Neuronal stem cell (in vitro differentiated cells): Measurements from ENCODE around the gene PRSS8.

ENCODE experiments used
- DNase-seq: peaks from one replicate; pipeline ENCODE4 v3.0.0-alpha.2; 2013; ENCODE audit warnings: low spot score
- H2AFZ ChIP-seq: one replicate; pipeline ENCODE4 v1.6.1; 2013; ENCODE audit warnings: mild to moderate bottlenecking, low read length, inconsistent platforms
- H2AK5ac ChIP-seq: 2 replicates; pipeline ENCODE4 v1.6.1; 2013; ENCODE audit warnings: low read depth, mild to moderate bottlenecking, inconsistent platforms, low read length, moderate library complexity, mixed read lengths
- H2BK120ac ChIP-seq: 2 replicates; pipeline ENCODE4 v1.6.1; 2013; ENCODE audit warnings: low read depth, mild to moderate bottlenecking, inconsistent platforms, low read length, moderate library complexity, mixed read lengths
- H2BK12ac ChIP-seq: one replicate; pipeline ENCODE4 v1.6.1; 2013; ENCODE audit warnings: low read length, inconsistent platforms
- H2BK15ac ChIP-seq: 2 replicates; pipeline ENCODE4 v1.6.1; 2013; ENCODE audit warnings: mild to moderate bottlenecking, low read length, inconsistent platforms, mixed read lengths
- H2BK5ac ChIP-seq: one replicate; pipeline ENCODE4 v1.6.1; 2013; ENCODE audit warnings: inconsistent platforms, mild to moderate bottlenecking, low read length, moderate library complexity
- H3K14ac ChIP-seq: one replicate; pipeline ENCODE4 v1.6.1; 2013; ENCODE audit warnings: low read length, inconsistent platforms
- H3K18ac ChIP-seq: 2 replicates; pipeline ENCODE4 v1.6.1; 2013; ENCODE audit warnings: low read length, inconsistent platforms
- H3K23ac ChIP-seq: 2 replicates; pipeline ENCODE4 v1.6.1; 2013; ENCODE audit warnings: low read depth, mild to moderate bottlenecking, mixed read lengths, low read length, inconsistent platforms; ENCODE audit not compliant: poor library complexity
- H3K27ac ChIP-seq: replicated peaks from 3 replicates; pipeline ENCODE4 v1.5.1; 2013; ENCODE audit warnings: low read length, inconsistent platforms
- H3K27me3 ChIP-seq, 3 experiments: 2 replicates each; pipeline ENCODE4 v1.6.1; 2013; ENCODE audit warnings: low read length in 3 of 3, mild to moderate bottlenecking in 2 of 3, inconsistent platforms in 1 of 3, low read depth in 1 of 3, mixed read lengths in 1 of 3, moderate library complexity in 1 of 3; ENCODE audit not compliant: control insufficient read depth in 3 of 3, insufficient read depth in 3 of 3
- H3K36me3 ChIP-seq, 2 donors: replicated peaks in 1 of 2; 2 replicates each; pipeline ENCODE4 v1.6.1; 2013; ENCODE audit warnings: low read length in 2 of 2; ENCODE audit not compliant: control insufficient read depth in 2 of 2, insufficient read depth in 2 of 2
- H3K4ac ChIP-seq: 2 replicates; pipeline ENCODE4 v1.6.1; 2013; ENCODE audit warnings: inconsistent platforms, mild to moderate bottlenecking, low read length, moderate library complexity
- H3K4me1 ChIP-seq, 2 donors: 1 replicate in 1 of 2; 2 replicates in 1 of 2; pipeline ENCODE4 v1.6.1; 2013; ENCODE audit warnings: low read length in 2 of 2, low read depth in 1 of 2; ENCODE audit not compliant: control insufficient read depth in 2 of 2, insufficient read depth in 1 of 2
- H3K4me2 ChIP-seq: one replicate; pipeline ENCODE4 v1.6.1; 2013; ENCODE audit warnings: mild to moderate bottlenecking, low read length, inconsistent platforms; ENCODE audit not compliant: insufficient read depth, poor library complexity, severe bottlenecking
- H3K4me3 ChIP-seq, 2 donors: 2 replicates each; pipeline ENCODE4 v1.5.1; 2013; ENCODE audit warnings: low read length in 2 of 2, mild to moderate bottlenecking in 2 of 2, inconsistent platforms in 1 of 2, moderate library complexity in 1 of 2
- H3K79me1 ChIP-seq: one replicate; pipeline ENCODE4 v1.6.1; 2013; ENCODE audit warnings: low read depth, mild to moderate bottlenecking, inconsistent platforms, low read length, moderate library complexity
- H3K9ac ChIP-seq: one replicate; pipeline ENCODE4 v1.6.1; 2013; ENCODE audit warnings: mild to moderate bottlenecking, low read depth, low read length, inconsistent platforms; ENCODE audit not compliant: poor library complexity
- H3K9me3 ChIP-seq, 2 donors: replicated peaks in 1 of 2; 2 replicates each; pipeline versions ENCODE3 to v1.6.1; 2013; ENCODE audit warnings: low read length in 2 of 2, mild to moderate bottlenecking in 2 of 2, inconsistent platforms in 1 of 2, low read depth in 1 of 2, mixed read lengths in 1 of 2, moderate library complexity in 1 of 2; ENCODE audit not compliant: control insufficient read depth in 2 of 2, insufficient read depth in 1 of 2
- H4K8ac ChIP-seq: one replicate; pipeline ENCODE4 v1.6.1; 2013; ENCODE audit warnings: low read depth, mild to moderate bottlenecking, inconsistent platforms, low read length, moderate library complexity
- H4K91ac ChIP-seq: one replicate; pipeline ENCODE4 v1.6.1; 2013; ENCODE audit warnings: low read length, low read depth, mild to moderate bottlenecking, inconsistent platforms; ENCODE audit not compliant: poor library complexity
- WGBS, 2 donors: extraction: QIAGEN DNeasy Blood & Tissue Kit; methylation state at CpG; one replicate each; pipeline ENCODE4 v1.1.7; 2013; ENCODE audit warnings: missing lambda C conversion rate in 2 of 2, mixed read lengths in 1 of 2; ENCODE audit not compliant: insufficient read length in 2 of 2, insufficient replicate concordance in 1 of 2; ENCODE audit errors: extremely low coverage in 2 of 2; 5-methylcytosine and 5-hydroxymethylcytosine counted together

Gene PRSS8

DNA sequence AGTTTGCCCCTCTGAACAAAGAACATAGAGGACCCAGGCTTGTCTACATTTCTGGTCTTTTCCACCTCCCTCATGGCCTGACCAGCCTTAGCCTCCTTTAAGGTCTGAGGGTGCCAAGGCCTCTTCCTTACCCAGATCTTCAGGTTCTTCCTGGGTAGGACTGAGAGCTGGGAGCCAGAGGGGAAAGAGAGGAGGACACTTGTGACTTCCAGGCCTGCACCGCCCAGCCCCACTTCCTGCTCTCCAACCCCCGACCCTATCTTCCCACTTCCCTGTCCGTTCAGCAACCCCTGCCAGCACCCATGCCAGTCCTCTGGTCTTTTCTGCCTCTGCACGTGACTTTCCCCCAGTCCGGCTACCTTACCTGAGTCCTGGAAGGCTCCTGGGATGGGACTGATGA is 13.8 kb upstream of the PRSS8 start:
- H4K8ac ChIP-seq: no peak overlapping the region
- no peak overlapping the region for H3K4me2 ChIP-seq
- no peaks in the 10 kb centered on the region for H3K36me3 ChIP-seq
- H2AK5ac ChIP-seq: peak overlapping the region; percentile 4
- no peak overlapping the region for H3K18ac ChIP-seq
- H3K79me1 ChIP-seq: peaks cover 2% of the 10 kb centered on the region
- H4K91ac ChIP-seq: no peak overlapping the region
- H2BK15ac ChIP-seq: no peak overlapping the region
- DNase-seq: no peak
- H3K27ac ChIP-seq: no peak overlapping the region
- H3K14ac ChIP-seq: no peak overlapping the region
- no peaks in the 10 kb centered on the region for H3K9me3 ChIP-seq
- H2BK12ac ChIP-seq: no peak overlapping the region
- no peak overlapping the region for H3K4ac ChIP-seq
- H3K4me1 ChIP-seq: peaks cover 0 to 3% of the 10 kb centered on the region in 2 donors
- H2AFZ ChIP-seq: peak overlapping the region; percentile 22
- H3K23ac ChIP-seq: no peak overlapping the region
- no peak overlapping the region for H2BK120ac ChIP-seq
- H3K27me3 ChIP-seq: peaks cover 0 to 48% (median 28%) of the 10 kb centered on the region in 3 experiments
- no peak overlapping the region for H3K9ac ChIP-seq
- H2BK5ac ChIP-seq: no peak overlapping the region
- no CpG with 5 or more reads among the region's 5 CpGs for WGBS, 2 donors
- no peak overlapping the region for H3K4me3 ChIP-seq

GRCh38 chr16:31148896-31149295 is 13.4 kb upstream of the PRSS8 start:
- Histone ChIP-seq H3K27me3 (peaks cover 0 to 48% (median 28%) of the 10 kb centered on the region in 3 experiments), H2AK5ac (no peak overlapping the region), H2BK120ac (peak overlapping the region; percentile 41), H3K4me2 (no peak overlapping the region), H3K79me1 (peaks cover 2% of the 10 kb centered on the region), H2AFZ (peak overlapping the region; percentile 22), H3K36me3 (no peaks in the 10 kb centered on the region), H2BK15ac (peak overlapping the region; percentile 81), H4K91ac (no peak overlapping the region), H3K27ac (no peak overlapping the region), H3K4me3 (no peak overlapping the region), H2BK12ac (no peak overlapping the region), H3K9ac (no peak overlapping the region), H4K8ac (no peak overlapping the region), H3K9me3 (no peaks in the 10 kb centered on the region), H3K14ac (no peak overlapping the region), H3K4ac (no peak overlapping the region), H2BK5ac (no peak overlapping the region), H3K18ac (no peak overlapping the region), H3K23ac (peak overlapping the region; percentile 35), H3K4me1 (peaks cover 0 to 3% of the 10 kb centered on the region in 2 donors)
- no CpG with 5 or more reads among the region's 25 CpGs for WGBS, 2 donors
- DNase-seq: no peak

DNA sequence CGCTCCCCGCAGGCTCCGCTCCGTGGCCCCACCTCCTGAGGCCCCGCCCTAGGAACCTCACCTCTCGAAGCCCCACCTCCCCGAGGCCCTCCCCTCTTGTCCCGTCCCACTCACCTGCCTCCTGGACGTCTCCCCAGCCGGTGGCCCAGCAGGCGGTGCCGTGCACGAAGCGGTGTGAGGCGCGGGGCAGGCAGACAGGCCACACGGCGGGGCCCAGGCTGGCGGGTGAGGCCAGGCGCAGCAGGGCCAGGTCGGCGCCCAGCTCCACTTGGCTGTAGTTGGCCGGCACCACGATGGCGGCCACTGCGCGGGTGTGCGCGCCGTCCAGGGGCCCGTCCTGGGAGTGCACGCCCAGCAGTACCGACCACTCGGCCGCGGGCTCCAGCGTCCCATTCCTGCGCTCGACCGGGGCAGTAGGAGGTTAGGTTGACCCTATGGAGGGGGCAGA is 12.8 kb upstream of the PRSS8 start:
- WGBS, 2 donors: no CpG with 5 or more reads among the region's 40 CpGs
- peak overlapping the region in 1 of 2 donors; percentile 68 for H3K4me3 ChIP-seq
- H3K27me3 ChIP-seq: peaks cover 0 to 48% (median 29%) of the 10 kb centered on the region in 3 experiments

GRCh38 chr16:31147574-31147973 is 12.0 kb upstream of the PRSS8 start:
- Histone ChIP-seq H3K23ac (no peak overlapping the region), H3K4me3 (no peak overlapping the region), H3K4me2 (no peak overlapping the region), H3K9me3 (no peaks in the 10 kb centered on the region), H3K36me3 (no peaks in the 10 kb centered on the region), H2BK15ac (no peak overlapping the region), H2BK120ac (no peak overlapping the region), H4K91ac (no peak overlapping the region), H3K4me1 (peaks cover 0 to 6% of the 10 kb centered on the region in 2 donors), H3K79me1 (peaks cover 2% of the 10 kb centered on the region), H2BK12ac (no peak overlapping the region), H4K8ac (no peak overlapping the region), H2BK5ac (no peak overlapping the region), H2AFZ (no peak overlapping the region), H3K27me3 (peaks cover 0 to 48% (median 37%) of the 10 kb centered on the region in 3 experiments), H3K14ac (no peak overlapping the region), H3K27ac (no peak overlapping the region), H3K18ac (no peak overlapping the region), H3K9ac (no peak overlapping the region), H2AK5ac (no peak overlapping the region), H3K4ac (no peak overlapping the region)
- no peak for DNase-seq
- WGBS, 2 donors: no CpG with 5 or more reads among the region's 3 CpGs

More for the DNA sequence above, 12.8 kb upstream of the PRSS8 start:
- Histone ChIP-seq H3K14ac (no peak overlapping the region), H2BK5ac (no peak overlapping the region), H2AFZ (peak overlapping the region; percentile 53), H3K4me1 (peaks cover 0 to 3% of the 10 kb centered on the region in 2 donors), H2BK120ac (peak overlapping the region; percentile 41), H3K9ac (peak overlapping the region; percentile 12), H3K27ac (no peak overlapping the region), H3K36me3 (no peaks in the 10 kb centered on the region), H2AK5ac (no peak overlapping the region), H4K91ac (no peak overlapping the region), H3K18ac (peak overlapping the region; percentile 86), H3K9me3 (no peaks in the 10 kb centered on the region), H3K79me1 (peaks cover 2% of the 10 kb centered on the region), H2BK15ac (peak overlapping the region; percentile 81), H4K8ac (peak overlapping the region; percentile 89), H3K23ac (peak overlapping the region; percentile 89), H3K4me2 (peak overlapping the region; percentile 52), H2BK12ac (peak overlapping the region; percentile 95), H3K4ac (no peak overlapping the region)
- no peak for DNase-seq
